KG1 (cell line): ENCODE measurements around the gene ABHD10.

Experiments used
- DNase-seq: peaks from one replicate; lab custom pipeline; 2025; lab: John Stamatoyannopoulos, UW

Gene ABHD10

GRCh38 chr3:111965484-111965883, 13.3 kb upstream of the ABHD10 start:
- no peak for DNase-seq

GRCh38 chr3:111967068-111967467, 11.8 kb upstream of the ABHD10 start:
- DNase-seq = no peak

DNA sequence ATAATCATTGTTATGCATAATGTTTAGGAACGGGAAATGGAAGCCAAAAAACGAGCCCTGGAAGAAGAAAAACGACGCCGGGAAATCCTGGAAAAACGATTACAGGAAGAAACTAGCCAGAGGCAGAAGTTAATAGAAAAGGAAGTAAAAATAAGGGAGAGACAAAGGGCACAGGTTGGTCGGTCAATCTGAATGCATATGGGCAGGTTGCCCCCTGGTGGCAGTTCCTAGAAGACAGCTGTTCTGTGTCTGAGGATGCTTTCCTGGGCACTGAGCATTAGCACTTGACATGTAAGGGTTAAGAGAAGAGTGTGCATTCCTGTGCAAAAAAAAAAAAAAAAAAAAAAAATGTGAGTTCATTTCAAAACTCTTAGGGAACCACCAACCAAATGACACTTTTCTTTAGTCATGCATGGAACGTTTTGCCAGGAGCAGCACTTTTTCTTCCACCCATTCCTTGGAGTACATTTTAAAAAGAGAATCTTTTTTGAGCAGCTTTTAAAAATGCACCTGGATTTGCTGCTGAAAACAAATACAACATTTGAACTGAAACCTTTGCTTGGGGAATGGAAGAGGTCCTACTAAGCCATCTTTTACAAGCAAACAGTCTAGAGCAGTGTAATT, 11.1 kb upstream of the ABHD10 start:
- DNase-seq = peak; percentile 83

GRCh38 chr3:111968319-111969054, 10.3 kb upstream of the ABHD10 start:
- no peak for DNase-seq

GRCh38 chr3:111970376-111970775, 8.4 kb upstream of the ABHD10 start:
- DNase-seq = no peak

GRCh38 chr3:111971533-111972130, 7.2 kb upstream of the ABHD10 start:
- DNase-seq = no peak

GRCh38 chr3:111972891-111973290, 5.9 kb upstream of the ABHD10 start:
- no peak for DNase-seq

- DNase-seq = no peak
Measured at GRCh38 chr3:111975131-111975530, 3.7 kb upstream of the ABHD10 start.

DNA sequence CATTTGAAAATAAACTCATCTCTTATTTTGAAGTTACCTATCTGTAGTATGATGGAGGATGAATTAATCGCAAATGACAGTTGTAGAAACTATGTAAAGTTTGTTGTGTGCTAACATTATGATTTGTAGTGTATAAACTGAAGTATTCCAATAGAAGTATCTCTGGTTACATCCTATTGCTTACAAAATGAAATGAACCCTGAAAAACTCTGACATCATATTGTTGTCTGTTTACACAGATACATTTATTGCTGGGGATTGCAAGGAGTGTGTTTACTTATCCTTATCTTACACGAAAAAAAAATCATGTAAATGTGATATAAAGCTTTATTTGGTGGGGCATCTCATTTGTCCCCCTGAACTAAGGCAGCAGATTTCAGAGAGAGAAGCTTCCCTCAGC, 2.6 kb upstream of the ABHD10 start:
- DNase-seq = no peak

DNA sequence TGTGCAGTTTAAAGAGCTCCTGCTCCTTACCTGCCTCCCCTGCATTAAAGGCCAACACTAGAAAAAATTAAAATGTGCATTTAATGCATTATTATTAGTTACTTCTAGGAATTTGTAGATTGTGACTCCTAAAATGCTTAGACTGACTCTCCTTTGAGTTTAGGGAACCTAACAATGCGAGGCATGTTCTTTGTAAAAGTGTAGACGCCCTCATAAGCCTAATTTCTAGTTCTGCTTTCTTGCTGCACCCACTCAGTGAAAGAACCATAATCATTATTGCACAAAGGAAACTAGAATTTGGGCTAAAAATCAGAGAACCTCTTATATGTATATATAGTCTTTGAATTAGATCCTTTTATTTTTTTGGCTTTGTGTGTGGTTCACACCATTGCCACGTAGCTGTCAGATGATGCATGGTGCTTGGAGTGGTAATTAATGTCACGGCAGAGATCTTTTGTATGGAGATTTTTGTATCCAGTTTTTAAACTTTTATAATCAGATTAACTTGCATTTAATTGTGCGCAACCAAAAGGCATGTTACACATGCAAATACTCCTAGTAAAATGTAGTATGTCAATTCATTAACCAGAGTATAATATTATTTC, 710 bp downstream of the ABHD10 start:
- DNase-seq = no peak

DNA sequence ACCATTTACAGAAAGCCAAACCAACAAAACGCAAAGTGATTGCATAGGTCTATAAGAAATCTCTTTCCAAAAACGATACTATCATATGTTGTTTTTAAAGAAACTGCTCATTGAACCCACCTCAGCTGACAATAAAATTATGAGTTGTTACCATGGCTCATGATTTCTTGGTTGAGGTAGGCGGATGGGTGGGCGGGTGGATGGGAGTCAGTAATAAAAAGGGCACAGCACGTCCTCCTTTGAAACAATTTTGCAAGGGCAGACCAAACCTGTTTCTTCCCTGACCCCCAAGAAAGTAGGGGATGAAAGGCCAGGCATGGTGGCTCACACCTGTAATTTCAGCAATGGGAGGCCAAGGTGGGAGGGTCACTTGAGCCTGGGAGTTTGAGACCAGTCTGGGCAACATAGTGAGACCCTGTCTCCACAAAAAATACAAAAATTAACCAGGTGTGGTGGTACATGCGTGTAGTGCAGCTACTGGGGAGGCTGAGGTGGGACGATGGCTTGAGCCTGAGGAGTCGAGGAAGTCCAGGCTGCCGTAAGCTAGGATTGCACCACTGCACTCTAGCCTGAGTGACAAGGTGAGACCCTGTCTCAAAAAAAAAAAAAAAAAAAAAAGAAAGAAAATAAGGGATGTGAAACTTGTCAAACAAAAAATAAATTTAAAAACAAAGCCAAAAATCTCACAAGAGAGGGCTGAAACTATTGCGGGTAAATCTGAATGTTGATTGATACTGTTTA, 2.1 kb downstream of the ABHD10 start:
- DNase-seq = no peak

GRCh38 chr3:111981457-111981763, 2.6 kb downstream of the ABHD10 start:
- DNase-seq = no peak

- DNase-seq = no peak
Measured at GRCh38 chr3:111984636-111985298, 5.9 kb downstream of the ABHD10 start.

GRCh38 chr3:111986800-111987199, 8.0 kb downstream of the ABHD10 start:
- no peak for DNase-seq

DNA sequence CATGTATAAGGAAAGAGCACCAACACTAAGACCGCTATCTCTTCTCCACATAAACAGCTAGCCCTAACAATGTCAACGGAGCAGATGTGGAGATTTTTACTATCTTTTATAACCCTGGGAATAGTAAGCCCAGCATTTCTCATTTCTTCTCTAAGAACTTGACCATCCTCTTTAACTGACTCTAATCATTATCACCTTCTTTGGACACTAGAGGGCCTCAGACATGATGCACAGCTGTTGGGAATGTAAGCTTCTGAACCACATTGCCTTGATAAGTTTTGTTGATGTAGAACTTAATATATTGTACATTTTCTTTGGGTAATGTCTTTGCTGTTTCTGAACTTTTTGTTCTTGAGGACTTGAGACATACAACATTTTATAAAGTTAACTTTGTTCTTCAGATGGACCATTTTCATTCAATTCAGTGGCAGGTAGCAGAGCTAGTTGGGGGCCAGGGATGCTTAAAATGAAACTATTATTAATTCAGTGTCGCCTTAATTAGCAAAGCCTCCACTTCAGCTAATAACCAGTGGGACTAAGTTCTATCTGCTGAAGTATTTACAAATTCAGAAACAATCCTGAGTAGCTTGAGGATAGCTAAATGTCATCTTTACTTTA, 10.3 kb downstream of the ABHD10 start:
- peak; percentile 24 for DNase-seq

- DNase-seq = no peak
Measured at GRCh38 chr3:111993038-111993437, 14.2 kb downstream of the ABHD10 start.

DNA sequence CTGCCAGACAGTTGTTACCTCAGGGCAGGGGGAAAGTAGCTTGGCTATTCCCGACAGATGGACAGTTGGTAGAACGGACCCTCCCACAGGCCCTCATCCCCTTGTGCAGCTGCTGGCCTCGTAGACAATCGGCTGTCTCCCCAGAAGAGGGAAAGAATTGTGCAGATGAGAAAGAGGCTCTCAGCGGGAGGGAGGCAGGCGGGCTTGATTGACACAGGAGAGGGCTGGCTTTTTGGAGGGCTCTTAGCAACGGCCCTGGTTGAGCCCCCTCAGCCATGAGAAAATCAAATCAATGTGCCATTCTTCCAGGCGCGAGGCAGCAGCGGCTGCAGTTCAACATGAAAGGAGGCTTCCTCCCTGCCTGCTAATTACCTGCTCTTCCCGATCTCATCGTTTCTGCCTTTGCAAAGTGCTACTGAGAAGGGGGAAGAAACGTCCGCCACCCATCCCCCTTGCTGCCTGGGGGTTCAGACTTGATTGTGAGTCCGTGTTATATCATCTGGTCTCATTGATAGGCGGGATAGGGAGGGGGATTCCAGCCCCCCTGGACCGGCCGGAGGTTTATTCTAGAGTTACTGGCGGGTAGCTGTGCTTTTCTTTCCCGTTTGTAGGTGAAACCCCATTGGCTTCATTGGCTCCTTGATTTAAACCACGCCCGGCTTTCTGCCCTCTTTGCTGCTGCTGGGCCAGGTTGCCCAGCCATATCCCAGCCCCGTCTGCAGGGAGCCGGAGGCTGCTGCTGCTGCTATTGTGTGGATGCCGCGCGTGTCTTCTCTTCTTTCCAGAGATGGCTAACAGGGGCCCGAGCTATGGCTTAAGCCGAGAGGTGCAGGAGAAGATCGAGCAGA, 20.0 kb downstream of the ABHD10 start, which contains the start of gene TAGLN3:
TAGLN3 (plus strand) TSS at position 287 of the 848 bp plus-strand sequence; CDS start at position 788, 501 bp downstream.
- no peak for DNase-seq

DNA sequence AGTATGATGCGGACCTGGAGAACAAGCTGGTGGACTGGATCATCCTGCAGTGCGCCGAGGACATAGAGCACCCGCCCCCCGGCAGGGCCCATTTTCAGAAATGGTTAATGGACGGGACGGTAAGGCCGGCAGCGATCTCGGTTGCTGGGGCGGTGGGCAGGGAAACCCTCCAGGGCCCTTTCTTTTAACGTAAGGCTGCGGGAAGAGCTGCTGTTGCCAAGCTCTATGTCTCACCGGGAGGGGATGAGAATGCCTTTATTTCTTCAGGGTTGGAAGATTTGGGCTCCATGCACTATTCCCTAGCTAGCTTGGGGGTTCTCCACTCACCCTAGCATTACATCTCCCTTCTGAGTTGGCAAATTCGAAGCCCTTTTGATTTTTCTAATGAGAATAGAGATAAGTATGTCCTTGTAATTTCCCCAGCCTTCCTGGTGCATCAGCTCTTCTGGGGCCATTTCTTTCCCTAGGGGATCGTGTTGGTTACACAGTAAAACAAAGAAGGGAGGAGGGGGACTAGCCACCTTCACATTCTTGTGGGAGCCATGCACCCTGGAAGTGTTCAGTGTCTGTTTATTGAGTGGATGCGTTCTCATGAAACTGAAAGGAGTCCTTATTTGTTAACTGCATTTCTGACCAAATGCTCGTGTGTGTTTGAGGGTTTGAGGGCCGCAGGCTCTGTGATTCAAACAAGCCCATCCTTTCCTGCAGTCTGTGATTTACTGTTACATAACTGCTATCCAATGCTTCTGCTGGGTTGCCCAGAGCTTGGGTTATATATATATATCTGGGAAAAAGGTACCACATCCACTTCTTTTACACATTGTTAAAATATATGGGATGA, 20.9 kb downstream of the ABHD10 start:
- no peak for DNase-seq

DNA sequence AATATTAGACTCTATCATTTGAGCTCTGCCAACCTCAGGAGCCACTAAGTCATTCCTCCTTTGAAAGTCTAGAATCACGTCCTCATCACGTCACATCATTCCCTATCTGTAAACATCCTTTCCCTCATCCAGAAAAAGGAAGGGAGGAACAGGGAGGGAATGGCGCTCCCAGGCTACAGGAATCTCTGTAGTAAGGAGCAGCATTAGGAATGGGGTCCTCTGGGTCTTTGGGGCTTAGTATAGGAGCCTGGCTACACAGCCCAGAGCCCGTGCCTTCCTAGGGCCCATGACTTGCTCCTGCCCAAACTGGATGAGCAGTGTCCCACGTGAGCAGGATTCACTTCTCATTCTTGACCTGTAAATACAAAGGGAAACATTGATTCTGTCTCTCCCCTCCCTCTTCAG, 21.5 kb downstream of the ABHD10 start:
- DNase-seq = no peak
